Measurements from ENCODE around the gene MRI1.
"Not testable (repeated sequence)": the region's sequence is repeated elsewhere in the genome, so short reads cannot be mapped to it uniquely, and the experiment has no call there.

MRI1 gene

DNA sequence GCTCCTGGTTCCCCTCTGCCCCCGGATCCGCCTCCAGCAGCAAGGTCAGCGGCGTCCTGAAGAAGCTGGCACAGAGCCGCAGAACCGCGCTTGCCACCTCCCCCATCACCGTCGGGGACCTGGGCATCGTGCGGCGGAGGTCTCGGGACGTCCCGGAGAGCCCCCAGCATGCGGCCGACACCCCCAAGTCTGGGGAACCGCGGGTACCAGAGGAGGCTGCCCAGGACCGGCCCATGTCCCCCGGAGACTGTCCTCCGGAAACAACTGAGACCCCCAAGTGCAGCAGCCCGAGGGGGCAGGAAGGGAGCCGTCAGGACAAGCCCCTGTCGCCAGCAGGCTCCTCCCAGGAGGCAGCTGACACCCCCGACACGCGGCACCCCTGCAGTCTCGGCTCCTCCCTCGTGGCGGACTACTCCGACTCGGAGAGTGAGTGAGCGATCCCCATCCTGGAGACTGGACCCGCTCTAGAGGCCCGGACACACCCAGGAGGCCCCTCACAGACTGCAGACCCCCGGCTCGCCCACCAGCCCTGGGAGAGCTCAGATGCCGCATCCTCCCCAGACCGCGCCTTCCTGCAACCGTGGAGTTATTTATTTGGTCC, 1.6 kb upstream of the MRI1 start:
- DNase-seq, result no peak

DNA sequence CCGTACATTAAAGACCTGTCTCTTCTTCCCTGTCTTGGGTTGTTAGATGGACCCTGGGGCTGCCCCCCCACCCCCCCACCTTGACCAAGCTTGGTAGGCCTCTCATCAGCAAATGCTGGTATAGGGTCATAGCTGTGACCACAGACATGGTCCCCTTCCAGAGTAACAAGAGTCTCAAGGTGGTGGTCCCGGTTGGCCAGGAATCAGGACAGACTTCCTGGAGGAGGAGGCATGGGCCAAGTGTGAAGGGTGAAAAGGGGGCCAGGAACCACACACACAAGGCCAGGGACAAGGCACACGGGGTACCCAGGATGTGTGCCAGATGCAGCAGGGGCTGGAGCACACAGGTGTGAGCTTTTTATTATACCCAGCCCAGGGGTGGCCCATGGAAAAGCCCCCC, 1.1 kb upstream of the MRI1 start:
- DNase-seq, result no peak

DNA sequence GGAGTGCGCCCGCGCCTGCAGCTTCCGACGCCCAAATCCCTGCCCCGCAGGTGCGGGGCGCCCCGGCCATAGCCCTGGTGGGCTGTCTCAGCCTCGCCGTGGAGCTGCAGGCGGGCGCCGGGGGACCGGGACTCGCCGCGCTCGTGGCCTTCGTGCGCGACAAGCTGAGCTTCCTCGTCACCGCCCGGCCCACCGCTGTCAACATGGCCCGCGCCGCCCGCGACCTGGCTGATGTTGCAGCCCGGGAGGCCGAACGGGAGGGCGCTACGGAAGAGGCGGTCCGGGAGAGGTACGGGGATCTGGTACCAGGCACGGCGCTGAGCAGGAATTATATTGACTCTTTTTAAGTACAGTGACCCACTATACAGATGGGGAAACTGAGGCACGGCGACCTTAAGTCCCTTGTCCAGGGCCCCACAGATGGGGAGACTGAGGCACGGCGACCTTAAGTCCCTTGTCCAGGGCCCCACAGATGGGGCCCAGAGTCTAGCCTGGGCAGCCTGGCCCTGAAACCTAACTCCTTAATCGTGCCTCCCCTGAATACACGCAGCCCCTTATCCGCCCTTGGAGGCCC, 586 bp downstream of the MRI1 start:
- DNase-seq, result peak; percentile 55 to 60

DNA sequence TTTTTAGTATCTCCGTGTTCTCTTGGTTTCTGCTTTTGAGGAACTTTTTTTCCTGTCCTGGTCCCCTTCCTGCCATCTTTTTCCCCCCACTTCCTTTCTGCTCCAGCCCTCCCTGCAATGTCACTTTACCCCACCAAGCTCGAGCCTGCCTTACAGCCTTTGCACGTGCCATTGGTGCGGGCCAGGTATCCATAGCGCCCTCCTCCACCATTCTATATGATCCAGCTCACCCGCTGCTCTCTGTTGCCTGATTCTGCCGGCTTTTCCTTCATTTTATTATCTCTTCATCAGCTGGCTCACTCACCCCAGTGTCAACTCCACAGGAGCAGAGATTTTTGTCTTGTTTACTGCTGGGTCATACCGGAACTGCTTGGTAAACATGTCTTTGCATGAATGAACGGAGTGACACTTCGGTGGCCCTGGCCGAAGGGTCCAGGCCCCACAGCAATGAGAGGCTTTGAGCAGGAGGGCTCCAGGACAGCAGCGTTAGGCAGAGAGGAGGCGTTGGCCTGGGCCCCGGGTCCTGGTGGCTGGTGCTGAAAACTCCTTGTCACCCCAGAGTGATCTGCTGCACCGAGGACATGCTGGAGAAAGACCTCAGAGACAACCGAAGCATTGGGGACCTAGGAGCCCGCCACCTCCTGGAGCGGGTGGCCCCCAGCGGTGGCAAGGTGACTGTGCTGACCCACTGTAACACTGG, 1.2 kb downstream of the MRI1 start:
- no peak for DNase-seq

DNA sequence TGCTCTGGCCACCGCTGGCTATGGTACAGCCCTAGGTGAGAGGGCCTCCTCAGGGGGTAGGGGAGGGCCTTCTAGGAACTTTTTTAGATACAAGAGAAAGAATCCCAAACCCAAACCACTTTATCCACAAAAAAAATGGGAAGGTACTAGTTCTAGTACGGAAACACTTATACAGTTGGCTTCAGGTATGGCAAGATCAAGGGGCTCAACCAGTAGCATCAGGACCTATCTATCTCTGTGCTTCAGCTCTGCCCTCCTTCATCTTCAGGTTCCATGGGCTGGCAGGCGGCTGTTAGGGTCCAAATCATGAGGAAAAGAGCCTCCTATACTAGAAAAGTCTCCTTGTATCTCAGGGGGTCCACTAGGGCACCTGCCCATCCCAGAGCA, 1.8 kb downstream of the MRI1 start:
- no peak for DNase-seq

DNA sequence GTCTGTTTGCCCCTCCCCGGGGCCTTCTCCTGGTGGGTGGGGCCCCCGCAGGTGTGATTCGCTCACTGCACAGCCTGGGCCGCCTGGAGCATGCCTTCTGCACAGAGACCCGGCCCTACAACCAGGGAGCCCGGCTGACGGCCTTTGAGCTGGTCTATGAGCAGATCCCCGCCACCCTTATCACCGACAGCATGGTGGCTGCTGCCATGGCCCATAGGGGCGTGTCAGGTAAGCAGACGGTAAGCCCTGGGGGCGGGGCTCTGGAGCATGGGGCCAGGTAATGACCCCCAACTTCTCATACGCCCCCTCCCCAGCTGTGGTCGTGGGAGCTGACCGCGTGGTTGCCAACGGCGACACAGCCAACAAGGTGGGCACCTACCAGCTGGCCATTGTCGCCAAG, 4.2 kb downstream of the MRI1 start:
- no peak for DNase-seq

DNA sequence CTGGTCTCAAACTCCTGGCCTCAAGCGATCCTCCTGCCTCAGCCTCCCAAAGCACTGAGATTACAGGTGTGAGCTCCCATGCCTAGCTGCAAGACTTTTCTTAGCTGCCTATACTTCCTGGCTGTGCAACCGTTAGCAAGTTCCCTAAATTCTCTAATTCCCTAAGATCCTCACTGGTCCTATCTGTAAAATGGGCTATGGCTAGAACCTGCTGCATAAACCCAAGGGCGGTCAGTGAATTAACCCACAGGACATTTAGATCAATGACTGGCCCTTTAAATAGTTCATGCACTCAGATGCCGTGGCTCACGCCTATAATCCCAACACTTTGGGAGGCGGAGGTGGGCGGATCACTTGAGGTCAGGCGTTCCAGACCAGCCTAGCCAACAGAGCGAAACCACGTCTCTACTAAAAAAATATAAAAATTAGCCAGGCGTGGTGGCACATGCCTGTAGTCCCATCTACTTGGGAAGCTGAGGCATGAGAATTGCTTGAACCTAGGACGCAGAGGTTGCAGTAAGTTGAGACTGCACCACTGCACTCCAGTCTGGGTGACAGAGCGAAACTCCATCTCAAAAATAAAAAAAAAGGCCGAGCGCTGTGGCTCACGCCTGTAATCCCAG, 5.8 kb downstream of the MRI1 start:
- no peak for DNase-seq

DNA sequence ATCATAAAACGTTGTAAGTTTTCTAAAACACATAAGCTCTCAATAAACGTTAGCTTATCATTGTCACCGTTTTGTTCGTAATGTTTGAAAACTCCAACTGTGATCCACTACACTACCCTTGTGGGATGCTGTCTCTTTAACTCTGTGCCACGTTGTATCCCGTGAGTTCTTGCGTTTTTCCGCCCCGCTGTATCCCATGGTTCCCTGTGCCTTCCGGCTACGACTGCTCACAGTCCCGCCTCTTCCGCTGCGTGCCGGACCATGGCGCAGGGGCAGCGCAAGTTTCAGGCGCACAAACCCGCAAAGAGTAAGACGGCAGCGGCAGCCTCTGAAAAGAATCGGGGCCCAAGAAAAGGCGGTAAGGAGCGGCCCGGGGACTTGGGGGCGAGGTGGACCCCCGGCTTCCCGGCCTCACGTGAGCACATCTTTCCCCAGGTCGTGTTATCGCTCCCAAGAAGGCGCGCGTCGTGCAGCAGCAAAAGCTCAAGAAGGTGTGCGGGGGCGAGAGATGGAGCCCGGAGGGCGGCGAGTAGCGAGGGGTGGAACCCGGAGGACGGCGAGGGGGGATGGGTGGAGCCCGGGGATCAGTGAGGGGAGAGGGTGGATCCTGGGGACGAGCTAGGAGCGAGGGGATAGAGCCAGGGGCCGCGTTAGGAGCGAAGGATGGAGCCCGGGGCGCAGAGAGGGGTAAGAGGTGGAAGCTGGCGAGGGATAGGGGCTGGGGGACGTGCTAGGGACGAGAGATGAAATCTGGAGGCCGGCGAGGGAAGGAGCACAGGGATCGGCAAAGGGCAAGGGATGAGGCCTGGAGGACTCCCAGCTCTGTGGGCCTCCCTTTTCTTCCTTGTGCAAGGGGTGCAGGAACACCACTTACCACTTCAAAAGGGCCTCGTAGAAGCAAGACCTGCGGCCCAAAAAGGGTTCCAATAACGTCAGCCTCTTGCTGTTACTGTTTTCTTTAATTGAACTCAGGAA, 10.2 kb downstream of the MRI1 start, which contains the start of gene C19orf53:
Gene C19orf53, plus strand, starts transcription at position 240 of the 975 bp plus-strand sequence. Its CDS starts 22 bp downstream, at position 262.
- peak; percentile 88 to 90 for DNase-seq

DNA sequence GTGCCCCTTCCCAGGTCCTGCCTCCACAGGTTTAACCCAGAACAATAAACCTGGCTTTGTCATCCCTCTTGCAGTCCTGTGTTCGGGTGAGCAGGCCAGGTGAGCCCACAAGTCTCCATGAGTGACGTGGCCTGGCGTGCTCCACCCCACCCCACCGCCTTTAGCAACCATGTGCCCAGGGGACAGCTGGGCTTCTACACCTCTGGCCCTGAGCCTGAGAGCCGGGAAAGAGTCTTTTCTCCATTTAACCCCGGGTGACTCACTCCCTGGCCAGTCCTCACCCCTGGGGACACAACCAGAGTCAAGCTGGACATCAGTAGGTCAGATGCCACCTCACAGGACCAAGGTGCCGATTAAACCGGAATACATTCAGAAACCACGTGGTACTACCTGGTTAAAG, 14.1 kb downstream of the MRI1 start:
- DNase-seq, result no peak

DNA sequence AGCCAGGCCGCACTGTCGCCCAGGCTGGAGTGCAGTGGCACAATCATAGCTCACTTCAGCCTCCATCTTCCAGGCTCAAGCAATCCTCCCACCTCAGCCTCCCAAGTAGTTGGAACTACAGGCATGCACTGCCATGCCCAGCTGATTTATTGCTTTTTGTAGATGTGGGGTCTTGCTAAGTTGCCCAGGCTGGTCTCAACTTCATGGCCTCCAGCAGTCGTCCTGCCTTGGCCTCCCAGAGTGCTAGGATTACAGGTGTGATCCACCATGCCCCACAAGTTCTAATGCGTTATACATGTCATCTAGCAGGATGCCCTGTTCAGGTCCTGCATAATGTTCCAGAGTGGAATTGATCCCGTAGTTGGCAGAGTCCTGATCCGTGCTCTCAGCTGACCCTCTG, 14.5 kb downstream of the MRI1 start:
- no peak for DNase-seq

DNA sequence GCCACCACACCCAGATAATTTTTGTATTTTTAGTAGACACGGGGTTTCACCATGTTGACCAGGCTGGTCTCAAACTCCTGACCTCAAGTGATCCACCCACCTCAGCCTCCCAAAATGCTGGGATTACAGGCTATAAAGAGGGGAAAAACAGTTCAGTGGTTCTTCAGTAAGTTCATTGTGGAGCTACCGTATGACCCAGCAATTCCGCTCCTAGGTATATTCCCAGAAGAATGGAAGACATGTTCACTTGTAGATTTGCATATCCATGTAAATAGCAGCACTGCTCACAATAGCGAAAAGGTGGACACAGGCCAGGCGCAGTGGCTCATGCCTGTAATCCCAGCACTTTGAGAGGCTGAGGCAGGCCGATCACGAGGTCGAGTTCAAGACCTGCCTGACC, 15.5 kb downstream of the MRI1 start:
- DNase-seq, result not testable (repeated sequence)

DNA sequence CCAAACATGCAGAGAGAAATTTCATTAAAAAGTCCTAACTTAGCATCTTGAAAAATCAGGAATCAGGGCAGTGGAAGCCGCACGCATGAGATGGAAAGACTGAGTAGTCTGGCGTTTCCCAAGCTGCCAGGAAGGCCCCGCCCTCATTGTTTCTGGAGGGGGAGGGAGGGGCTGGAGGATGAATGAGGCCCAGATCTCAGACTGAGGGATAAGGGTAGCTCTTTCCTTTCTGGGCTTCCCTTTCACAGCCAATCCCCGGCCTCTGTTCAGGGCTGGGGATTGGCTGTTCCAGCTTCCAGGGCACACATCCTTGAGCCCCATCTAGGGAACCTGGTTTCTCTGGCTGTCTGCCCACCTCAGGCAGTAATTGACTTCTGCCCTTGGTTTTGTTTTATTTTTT, 17.2 kb downstream of the MRI1 start:
- DNase-seq, result no peak

DNA sequence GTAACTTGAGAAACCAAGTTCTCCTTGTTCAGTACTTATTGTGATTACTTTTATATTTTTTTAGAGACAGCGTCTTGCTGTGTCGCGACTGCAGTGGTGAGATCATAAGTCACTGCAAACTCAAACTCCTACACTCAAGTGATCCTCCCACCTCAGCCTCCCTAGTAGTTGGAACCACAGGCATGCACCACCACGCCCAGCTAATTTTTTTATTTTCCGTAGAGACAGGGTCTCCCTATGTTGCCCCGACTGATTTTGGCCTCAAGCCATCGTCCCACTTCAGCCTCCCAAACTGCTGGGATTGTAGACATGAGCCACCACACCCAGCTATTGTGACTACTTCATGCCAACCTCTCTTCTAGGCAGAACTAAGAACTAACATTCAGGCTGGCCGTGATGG, 18.2 kb downstream of the MRI1 start:
- DNase-seq, result no peak

DNA sequence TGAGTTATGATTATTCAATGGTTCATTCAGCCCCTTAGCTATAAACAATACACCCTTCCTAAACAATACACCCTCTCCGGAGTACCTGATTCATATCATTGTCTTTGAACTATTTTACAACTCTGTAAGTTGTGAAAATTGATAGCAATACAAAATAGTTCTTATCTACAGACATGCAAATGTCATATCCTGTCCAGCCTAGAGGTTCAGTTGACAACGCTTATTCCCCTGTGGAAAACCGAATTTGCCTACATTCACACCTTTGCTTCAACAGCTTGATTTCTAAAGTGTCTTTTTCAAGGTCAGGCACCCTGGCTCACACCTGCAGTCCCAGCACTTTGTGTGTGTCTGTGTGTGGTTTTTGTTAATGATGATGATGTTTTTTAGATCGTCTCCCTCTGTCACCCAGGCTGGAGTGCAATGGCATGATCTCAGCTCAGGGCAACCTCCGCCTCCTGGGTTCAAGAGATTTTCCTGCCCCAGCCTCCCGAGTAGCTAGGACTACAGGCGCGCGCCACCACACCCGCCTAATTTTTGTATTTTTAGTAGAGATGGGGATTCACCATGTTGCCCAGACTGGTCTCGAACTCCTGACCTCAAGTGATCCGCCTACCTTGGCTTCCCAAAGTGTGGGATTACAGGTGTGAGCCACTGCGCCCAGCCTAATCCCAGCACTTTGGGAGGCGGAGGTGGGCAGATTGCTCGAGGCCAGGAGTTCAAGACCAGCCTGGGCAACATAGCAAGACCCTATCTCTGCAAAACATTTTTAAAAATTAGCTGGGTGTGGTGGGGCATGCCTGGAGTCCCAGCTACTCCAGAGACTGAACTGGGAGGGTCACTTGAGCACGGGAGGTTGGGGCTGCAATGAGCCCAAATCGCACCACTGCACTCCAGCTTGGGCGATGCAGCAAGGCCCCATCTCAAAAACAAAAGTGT, 19.5 kb downstream of the MRI1 start:
- DNase-seq, result no peak

DNA sequence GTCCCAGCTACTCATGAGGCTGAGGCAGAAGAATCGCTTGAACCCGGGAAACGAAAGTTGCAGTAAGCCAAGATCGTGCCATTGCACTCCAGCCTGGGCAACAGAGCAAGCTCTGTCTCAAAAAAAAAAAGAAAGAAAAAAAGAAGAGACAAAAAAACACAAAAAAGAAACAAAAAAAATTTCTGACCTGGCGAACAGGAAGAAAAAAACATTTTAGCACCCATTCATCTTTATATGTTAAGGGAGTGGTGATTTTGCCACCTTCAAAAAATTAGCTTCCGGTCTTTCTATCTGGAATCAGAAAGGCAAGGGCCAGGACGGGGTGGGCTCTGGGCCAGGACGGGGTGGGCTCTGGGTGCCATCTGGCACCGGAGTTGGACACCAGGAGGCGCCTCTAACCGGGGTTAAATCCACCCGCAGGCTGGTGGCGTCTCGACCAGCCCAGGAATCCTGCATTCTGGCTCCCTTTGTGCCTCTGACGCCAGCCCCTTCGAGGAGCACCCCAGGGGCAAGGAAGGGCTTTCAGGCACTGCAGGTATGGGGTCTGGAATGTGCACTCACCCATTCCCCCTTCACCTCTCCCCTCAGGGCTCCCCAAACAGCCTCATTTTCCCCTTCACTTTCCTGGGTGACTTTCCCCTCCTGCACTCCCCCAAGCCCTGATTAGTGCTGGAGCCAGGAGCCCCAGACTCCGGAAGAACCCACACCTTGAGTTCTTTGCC, 20.6 kb downstream of the MRI1 start:
- peak; percentile 77 to 84 for DNase-seq

DNA sequence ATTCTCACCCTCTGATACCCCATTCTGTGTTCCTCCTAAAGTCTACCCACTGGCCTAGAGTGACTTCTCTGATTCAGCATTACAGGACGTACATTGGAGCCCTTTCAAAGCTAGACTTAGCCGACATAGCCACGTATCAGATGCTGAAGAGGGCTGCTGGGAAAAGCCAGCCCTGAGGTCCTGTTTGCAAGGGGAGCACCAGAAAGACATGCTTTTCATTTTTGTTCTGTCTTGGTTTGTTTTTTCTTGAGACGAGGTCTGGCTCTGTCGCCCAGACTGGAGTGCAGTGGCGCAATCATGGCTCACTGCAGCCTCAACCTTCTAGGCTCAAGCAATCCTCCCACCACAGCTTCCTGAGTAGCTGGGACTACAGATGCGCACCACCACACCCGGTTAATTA, 24.7 kb downstream of the MRI1 start:
- DNase-seq, result no peak

DNA sequence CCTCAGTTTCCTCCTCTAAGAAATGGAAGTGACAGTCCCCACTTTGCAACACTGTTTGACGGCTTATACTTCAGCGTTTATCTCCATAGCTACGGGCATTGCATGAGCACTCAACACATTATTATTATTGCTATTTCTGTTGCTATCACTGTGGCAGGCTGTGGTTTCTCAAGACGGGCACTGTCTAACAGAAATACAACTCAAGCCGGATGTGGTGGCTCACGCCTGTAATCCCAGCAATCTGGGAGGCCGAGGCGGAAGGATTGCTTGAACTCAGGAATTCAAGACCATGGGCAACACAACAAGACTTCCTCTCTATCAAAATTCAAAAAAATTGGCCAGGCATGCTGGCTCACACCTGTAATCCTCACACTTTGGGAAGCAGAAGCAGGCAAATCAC, 26.0 kb downstream of the MRI1 start:
- no peak for DNase-seq

DNA sequence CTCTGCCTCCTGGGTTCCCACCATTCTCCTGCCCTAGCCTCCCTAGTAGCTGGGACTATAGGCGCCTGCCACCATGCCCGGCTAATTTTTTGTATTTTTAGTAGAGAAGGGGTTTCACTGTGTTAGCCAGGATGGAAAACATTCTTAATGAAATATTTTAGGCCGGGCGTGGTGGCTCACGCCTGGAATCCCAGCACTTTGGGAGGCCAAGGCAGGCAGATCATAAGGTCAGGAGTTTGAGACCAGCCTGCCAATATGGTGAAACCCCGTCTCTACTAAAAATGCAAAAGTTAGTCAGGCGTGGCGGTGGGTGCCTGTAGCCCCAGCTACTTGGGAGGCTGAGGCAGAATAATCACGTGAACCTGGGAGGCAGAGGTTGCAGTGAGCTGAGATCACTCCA, 29.0 kb downstream of the MRI1 start:
- not testable (repeated sequence) for DNase-seq

DNA sequence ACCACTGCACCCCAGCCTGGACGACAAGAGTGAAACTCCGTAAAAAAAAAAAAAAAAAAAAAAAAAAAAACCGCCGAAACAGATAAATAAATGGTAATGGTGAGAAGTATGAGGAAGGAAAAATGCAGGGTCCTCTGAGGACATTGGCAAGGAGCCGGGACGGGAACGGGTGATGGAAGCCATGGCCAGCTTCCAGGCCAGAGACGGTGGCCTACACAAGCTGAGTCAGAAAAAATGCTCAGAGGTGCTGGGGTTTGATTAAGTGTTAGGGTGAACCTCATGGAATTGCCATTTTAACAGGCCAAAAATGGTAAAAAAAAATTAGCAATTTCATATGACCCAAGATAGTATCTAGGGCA, 30.1 kb downstream of the MRI1 start:
- DNase-seq, result no peak

DNA sequence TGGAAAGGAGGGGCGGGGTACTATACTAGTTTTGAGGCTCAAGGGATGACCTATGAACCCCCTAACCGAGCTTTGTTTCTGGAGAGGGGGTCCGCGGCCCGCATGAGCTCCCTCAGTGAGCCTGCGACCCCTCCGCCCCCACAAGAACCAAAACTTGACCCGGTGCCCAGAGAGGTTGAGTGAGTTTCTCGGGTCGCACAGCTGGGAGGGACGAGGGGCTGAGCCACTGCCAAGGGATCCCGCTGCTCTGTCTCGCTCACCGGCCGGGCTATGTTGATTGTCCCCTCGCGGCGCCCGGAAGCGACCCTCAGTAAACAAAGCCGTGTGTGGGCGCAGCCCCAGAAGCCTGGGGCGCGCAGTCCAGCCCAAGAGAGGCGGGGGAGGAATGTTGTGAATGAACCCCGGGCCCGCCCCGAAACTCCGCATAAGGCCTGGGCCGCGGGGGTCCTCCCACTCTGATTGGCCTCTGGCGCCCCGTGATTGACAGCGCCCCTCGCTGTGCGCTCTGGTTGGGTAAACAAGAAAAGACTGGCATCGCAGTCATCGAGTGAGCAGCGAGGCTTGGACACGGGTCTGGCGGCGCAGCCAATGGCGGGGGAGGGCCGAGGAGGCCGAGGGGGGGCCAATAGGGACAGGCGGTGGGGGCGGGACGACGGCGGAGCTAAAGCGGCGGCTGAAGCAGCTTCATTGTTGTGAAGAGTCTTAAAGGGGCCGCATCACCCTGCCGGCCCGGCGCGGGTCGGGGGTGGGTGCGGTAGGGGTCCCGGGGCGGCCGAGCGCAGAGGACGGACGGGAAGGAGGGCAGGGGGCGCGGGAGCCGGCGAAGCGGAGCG, 30.7 kb downstream of the MRI1 start, which contains the start of gene ZSWIM4:
Gene ZSWIM4, plus strand, starts transcription at position 687 of the 833 bp plus-strand sequence. CDS start 206 bp downstream, outside the sequence.
- peak; percentile 96 to 97 for DNase-seq

All from activated T-cell treated with anti-CD3 and anti-CD28 coated beads, Interleukin-2, amount 50 U/mL, for 48 hours (primary cell).